HepG2 (cell line): Measurements from ENCODE around the gene PPP1R12C. TPM values are rescaled to one million over a fixed set of nuclear protein-coding genes. Genes with fewer than 3 reads are reported as not detected.

ENCODE experiments used
- AHR ChIP-seq: IDR thresholded peaks from 2 replicates; pipeline ENCODE4 v1.6.1; 2018; ENCODE audit warnings: missing genetic modification reagents, missing compliant biosample characterization
- ARNT2 ChIP-seq: sonication (generic); formaldehyde crosslinking; IDR thresholded peaks from 2 replicates; pipeline ENCODE4 v1.8.0; 2022; ENCODE audit warnings: mild to moderate bottlenecking, low read depth, missing genetic modification reagents, moderate library complexity
- ETV5 ChIP-seq: IDR thresholded peaks from 2 replicates; pipeline ENCODE4 v1.6.1; 2018; ENCODE audit warnings: missing biosample characterization, missing genetic modification reagents, inconsistent platforms, borderline replicate concordance
- FOXJ3 ChIP-seq: sonication (generic); formaldehyde crosslinking; IDR thresholded peaks from 2 replicates; pipeline ENCODE4 v1.4.0; 2020; ENCODE audit warnings: missing genetic modification reagents, mild to moderate bottlenecking, borderline replicate concordance
- KAT7 ChIP-seq: IDR thresholded peaks from 2 replicates; pipeline ENCODE4 v1.6.1; 2018; ENCODE audit warnings: borderline replicate concordance, missing compliant biosample characterization
- KAT8 ChIP-seq: IDR thresholded peaks from 2 replicates; pipeline ENCODE4 v1.6.1; 2016; ENCODE audit warnings: missing genetic modification reagents, missing compliant biosample characterization
- NBN ChIP-seq: fragments of 450-650 bp; conservative IDR thresholded peaks from 2 replicates; pipeline ENCODE4 v1.6.1; 2017
- POLR2A ChIP-seq, 2 experiments: IDR thresholded peaks; 2 replicates each; pipeline ENCODE4 v1.6.1; 2011; ENCODE audit warnings: low read depth in 2 of 2, low read length in 2 of 2, mild to moderate bottlenecking in 1 of 2, moderate library complexity in 1 of 2; ENCODE audit not compliant: insufficient read depth in 1 of 2
- POLR2AphosphoS5 ChIP-seq: IDR thresholded peaks from 2 replicates; pipeline ENCODE4 v1.6.1; 2012; ENCODE audit warnings: low read depth, low read length
- SNAPC2 ChIP-seq: sonication (generic); formaldehyde crosslinking; IDR thresholded peaks from 2 replicates; pipeline ENCODE4 v1.8.1; 2022; ENCODE audit warnings: mild to moderate bottlenecking, missing genetic modification reagents
- TBX2 ChIP-seq: sonication (generic); formaldehyde crosslinking; IDR thresholded peaks from 2 replicates; pipeline ENCODE4 v1.5.0; 2020; ENCODE audit warnings: missing genetic modification reagents, mild to moderate bottlenecking, borderline replicate concordance
- THAP11 ChIP-seq: IDR thresholded peaks from 2 replicates; pipeline ENCODE4 v1.6.1; 2016; ENCODE audit warnings: missing biosample characterization, missing genetic modification reagents
- WIZ ChIP-seq: sonication (generic); formaldehyde crosslinking; IDR thresholded peaks from 2 replicates; pipeline ENCODE4 v1.5.1; 2020; ENCODE audit warnings: mild to moderate bottlenecking, missing genetic modification reagents
- ZMYM2 ChIP-seq: sonication (generic); formaldehyde crosslinking; IDR thresholded peaks from 2 replicates; pipeline ENCODE4 v1.8.0; 2022; ENCODE audit warnings: mild to moderate bottlenecking, missing genetic modification reagents
- ZNF235 ChIP-seq: sonication (generic); formaldehyde crosslinking; IDR thresholded peaks from 2 replicates; pipeline ENCODE4 v1.8.1; 2023; ENCODE audit warnings: mild to moderate bottlenecking, missing genetic modification reagents, borderline replicate concordance
- ZNF274 ChIP-seq: sonication (generic); formaldehyde crosslinking; IDR thresholded peaks from 2 replicates; pipeline ENCODE4 v1.5.1; 2020; ENCODE audit warnings: mild to moderate bottlenecking, missing genetic modification reagents
- ZNF337 ChIP-seq: sonication (generic); formaldehyde crosslinking; IDR thresholded peaks from 2 replicates; pipeline ENCODE4 v1.5.1; 2020; ENCODE audit warnings: missing genetic modification reagents, low read depth, mild to moderate bottlenecking, borderline replicate concordance
- ZNF446 ChIP-seq: sonication (generic); formaldehyde crosslinking; IDR thresholded peaks from 2 replicates; pipeline ENCODE4 v1.5.0; 2020; ENCODE audit warnings: mild to moderate bottlenecking, missing genetic modification reagents
- ZNF501 ChIP-seq: sonication (generic); formaldehyde crosslinking; IDR thresholded peaks from 2 replicates; pipeline ENCODE4 v1.5.1; 2020; ENCODE audit warnings: mild to moderate bottlenecking, moderate library complexity, missing genetic modification reagents
- ZNF766 ChIP-seq: sonication (generic); formaldehyde crosslinking; IDR thresholded peaks from 2 replicates; pipeline ENCODE4 v1.5.0; 2020; ENCODE audit warnings: missing genetic modification reagents, borderline replicate concordance
- ZNF777 ChIP-seq: sonication (generic); formaldehyde crosslinking; IDR thresholded peaks from 2 replicates; pipeline ENCODE4 v1.4.0; 2020; ENCODE audit warnings: missing genetic modification reagents
- ZNF790 ChIP-seq: sonication (generic); formaldehyde crosslinking; IDR thresholded peaks from 2 replicates; pipeline ENCODE4 v1.8.0; 2022; ENCODE audit warnings: missing genetic modification reagents, mild to moderate bottlenecking, borderline replicate concordance
- polyA plus RNA-seq, 8 experiments: library from polyadenylated mRNA; depleted of rRNA in 3 of 8; stranded (reverse) in 7 of 8; unstranded in 1 of 8; fragments of >200 nt; fragmentation: Illumina TruSeq in 4 of 8; extraction: Trizol in 4 of 8; gene quantifications; 2 replicates each; pipeline versions ENCODE4 v1.2.1 to v1.2.3, GENCODE V29; 2011 to 2016; ENCODE audit warnings: low read depth in 4 of 8, missing spikeins in 1 of 8, mixed read lengths in 1 of 8; ENCODE audit not compliant: insufficient read depth in 1 of 8
- total RNA-seq, 5 experiments: library from RNA; depleted of rRNA; stranded (reverse); fragments of >200 nt; fragmentation: Illumina TruSeq; extraction: Trizol; gene quantifications; 2 replicates each; pipeline ENCODE4 v1.2.3, GENCODE V29; 2016; ENCODE audit warnings: low read depth in 1 of 5
- TF ChIP-seq, protein P1 (sequence below): sonication (generic); formaldehyde crosslinking; IDR thresholded peaks from 2 replicates; pipeline ENCODE4 v1.5.1; 2020; ENCODE audit warnings: missing genetic modification reagents, mild to moderate bottlenecking, borderline replicate concordance
- TF ChIP-seq, protein P2 (sequence below): sonication (generic); formaldehyde crosslinking; IDR thresholded peaks from 2 replicates; pipeline ENCODE4 v1.5.0; 2020; ENCODE audit warnings: mild to moderate bottlenecking, missing genetic modification reagents

The PPP1R12C gene
- total and polyA plus RNA-seq, 2 of the 13 experiments (the other 11 are each of a cell fraction or from before 2014, with no cell fraction given), result 29.7 to 30.3 TPM

DNA sequence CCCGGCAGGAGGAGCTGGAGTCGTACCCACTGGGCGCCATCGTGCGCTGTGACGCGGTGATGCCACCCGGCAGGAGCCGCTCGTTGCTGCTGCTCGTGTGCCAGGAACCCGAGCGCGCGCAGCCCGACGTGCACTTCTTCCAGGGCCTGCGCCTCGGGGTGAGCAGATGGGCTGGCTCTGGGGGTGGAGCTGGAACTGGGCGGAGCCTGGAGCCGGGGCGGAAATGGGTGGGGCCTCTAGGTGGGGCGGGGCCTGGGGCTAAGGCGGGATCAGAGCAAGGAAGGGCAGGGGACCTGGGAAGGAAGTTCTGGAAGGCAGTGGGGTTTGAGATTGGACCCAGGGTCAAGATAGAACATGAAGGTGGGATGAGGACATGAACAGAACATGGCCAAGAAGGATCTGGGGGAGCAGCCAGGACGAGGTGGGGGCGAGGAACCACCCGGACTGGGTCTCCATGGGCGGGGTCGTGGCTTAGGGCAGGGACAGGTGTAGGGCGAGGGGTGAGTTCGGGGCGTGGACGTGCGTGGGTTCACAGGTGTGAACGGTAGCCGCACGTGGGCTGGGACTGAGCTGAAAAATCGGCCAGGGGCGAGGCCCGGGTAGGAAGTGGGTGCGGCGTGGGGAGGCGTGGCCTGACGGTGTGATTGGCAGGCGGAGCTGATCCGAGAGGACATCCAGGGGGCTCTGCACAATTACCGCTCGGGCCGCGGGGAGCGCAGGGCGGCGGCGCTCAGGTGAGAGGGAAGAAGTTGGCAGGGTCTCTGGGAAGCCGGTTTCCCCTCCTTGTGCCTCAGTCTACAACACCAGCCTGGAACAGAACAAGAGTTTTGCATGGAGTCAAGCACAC, 37.1 kb downstream of the PPP1R12C start (continued):
- TF ChIP-seq ZNF777 (0 out of 2 replicates have a peak, but pooled peaks have one; percentile 25), POLR2A (IDR thresholded peaks at IDR 0.05; ENCODE audit: insufficient read depth in 1 of 2, low read depth in 2 of 2, low read length in 2 of 2) (peak in 1 of 2 experiments; percentile 54; a peak in 1 of 4 replicates), ZNF235 (0 out of 2 replicates have a peak, but pooled peaks have one; percentile 21), KAT8 (CRISPR knock-in tag) (no peak), ZNF501 (CRISPR knock-in tag) (peak; percentile 22; the same call in 1 of the 2 replicates), ZNF446 (0 out of 2 replicates have a peak, but pooled peaks have one; percentile 14), ZNF274 (CRISPR knock-in tag) (peak; percentile 56; the same call in 1 of the 2 replicates), KAT7 (CRISPR knock-in tag) (peak; percentile 23; the same call in 1 of the 2 replicates), FOXJ3 (CRISPR knock-in tag) (no peak), ZMYM2 (CRISPR knock-in tag) (0 out of 2 replicates have a peak, but pooled peaks have one; percentile 8), POLR2AphosphoS5 (peak; percentile 48), ZNF790 (CRISPR knock-in tag) (0 out of 2 replicates have a peak, but pooled peaks have one; percentile 17), WIZ (no peak), ZNF337 (CRISPR knock-in tag) (0 out of 2 replicates have a peak, but pooled peaks have one; percentile 31), AHR (CRISPR knock-in tag) (no peak), ZNF766 (peak; percentile 35; the same call in 1 of the 2 replicates), SNAPC2 (CRISPR knock-in tag) (0 out of 2 replicates have a peak, but pooled peaks have one; percentile 40), ARNT2 (CRISPR knock-in tag) (no peak), THAP11 (0 out of 2 replicates have a peak, but pooled peaks have one; percentile 17), ETV5 (CRISPR knock-in tag) (no peak), NBN (no peak), TBX2 (no peak)
- TF ChIP-seq, protein P1, sequence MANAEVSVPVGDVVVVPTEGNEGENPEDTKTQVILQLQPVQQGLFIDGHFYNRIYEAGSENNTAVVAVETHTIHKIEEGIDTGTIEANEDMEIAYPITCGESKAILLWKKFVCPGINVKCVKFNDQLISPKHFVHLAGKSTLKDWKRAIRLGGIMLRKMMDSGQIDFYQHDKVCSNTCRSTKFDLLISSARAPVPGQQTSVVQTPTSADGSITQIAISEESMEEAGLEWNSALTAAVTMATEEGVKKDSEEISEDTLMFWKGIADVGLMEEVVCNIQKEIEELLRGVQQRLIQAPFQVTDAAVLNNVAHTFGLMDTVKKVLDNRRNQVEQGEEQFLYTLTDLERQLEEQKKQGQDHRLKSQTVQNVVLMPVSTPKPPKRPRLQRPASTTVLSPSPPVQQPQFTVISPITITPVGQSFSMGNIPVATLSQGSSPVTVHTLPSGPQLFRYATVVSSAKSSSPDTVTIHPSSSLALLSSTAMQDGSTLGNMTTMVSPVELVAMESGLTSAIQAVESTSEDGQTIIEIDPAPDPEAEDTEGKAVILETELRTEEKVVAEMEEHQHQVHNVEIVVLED, result 0 out of 2 replicates have a peak, but pooled peaks have one; percentile 14
- TF ChIP-seq, protein P2, sequence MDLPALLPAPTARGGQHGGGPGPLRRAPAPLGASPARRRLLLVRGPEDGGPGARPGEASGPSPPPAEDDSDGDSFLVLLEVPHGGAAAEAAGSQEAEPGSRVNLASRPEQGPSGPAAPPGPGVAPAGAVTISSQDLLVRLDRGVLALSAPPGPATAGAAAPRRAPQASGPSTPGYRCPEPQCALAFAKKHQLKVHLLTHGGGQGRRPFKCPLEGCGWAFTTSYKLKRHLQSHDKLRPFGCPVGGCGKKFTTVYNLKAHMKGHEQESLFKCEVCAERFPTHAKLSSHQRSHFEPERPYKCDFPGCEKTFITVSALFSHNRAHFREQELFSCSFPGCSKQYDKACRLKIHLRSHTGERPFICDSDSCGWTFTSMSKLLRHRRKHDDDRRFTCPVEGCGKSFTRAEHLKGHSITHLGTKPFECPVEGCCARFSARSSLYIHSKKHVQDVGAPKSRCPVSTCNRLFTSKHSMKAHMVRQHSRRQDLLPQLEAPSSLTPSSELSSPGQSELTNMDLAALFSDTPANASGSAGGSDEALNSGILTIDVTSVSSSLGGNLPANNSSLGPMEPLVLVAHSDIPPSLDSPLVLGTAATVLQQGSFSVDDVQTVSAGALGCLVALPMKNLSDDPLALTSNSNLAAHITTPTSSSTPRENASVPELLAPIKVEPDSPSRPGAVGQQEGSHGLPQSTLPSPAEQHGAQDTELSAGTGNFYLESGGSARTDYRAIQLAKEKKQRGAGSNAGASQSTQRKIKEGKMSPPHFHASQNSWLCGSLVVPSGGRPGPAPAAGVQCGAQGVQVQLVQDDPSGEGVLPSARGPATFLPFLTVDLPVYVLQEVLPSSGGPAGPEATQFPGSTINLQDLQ (CRISPR knock-in tag), result no peak
